ENCODE data around the gene CCDC70.

DNA sequence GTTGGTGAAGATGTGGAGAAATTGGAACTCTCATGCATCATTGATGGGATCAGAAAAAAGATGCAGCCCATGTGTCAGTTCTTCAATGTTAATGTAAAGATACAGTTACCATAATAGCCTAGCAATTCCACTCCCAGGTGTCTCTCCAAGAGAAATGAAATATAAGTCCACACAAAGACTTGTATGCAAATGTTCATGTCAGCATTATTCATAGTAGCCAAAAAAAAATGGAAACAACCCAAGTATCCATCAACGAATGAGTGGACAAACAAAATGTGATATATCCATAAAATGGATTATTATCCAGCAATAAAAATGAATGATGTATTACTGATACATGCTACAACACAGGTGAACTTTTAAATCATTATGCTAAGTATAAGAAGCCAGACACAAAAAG lies 38.7 kb downstream of the CCDC70 start:
- TF ChIP-seq, protein P1, sequence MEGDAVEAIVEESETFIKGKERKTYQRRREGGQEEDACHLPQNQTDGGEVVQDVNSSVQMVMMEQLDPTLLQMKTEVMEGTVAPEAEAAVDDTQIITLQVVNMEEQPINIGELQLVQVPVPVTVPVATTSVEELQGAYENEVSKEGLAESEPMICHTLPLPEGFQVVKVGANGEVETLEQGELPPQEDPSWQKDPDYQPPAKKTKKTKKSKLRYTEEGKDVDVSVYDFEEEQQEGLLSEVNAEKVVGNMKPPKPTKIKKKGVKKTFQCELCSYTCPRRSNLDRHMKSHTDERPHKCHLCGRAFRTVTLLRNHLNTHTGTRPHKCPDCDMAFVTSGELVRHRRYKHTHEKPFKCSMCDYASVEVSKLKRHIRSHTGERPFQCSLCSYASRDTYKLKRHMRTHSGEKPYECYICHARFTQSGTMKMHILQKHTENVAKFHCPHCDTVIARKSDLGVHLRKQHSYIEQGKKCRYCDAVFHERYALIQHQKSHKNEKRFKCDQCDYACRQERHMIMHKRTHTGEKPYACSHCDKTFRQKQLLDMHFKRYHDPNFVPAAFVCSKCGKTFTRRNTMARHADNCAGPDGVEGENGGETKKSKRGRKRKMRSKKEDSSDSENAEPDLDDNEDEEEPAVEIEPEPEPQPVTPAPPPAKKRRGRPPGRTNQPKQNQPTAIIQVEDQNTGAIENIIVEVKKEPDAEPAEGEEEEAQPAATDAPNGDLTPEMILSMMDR (IDR thresholded peaks at IDR 0.05; ENCODE audit: low read depth, low read length): no peak
- no peak for TF ChIP-seq MYC (IDR thresholded peaks at IDR 0.05; ENCODE audit: low read depth, low read length)
- no peak for TF ChIP-seq POLR2A (IDR thresholded peaks at IDR 0.05; ENCODE audit: extremely low read depth, insufficient read length)

Data from NB4 (cell line).